ENCODE results near the gene UST. TPM values are rescaled to one million over a fixed set of nuclear protein-coding genes. Genes with fewer than 3 reads are reported as not detected.
"Not testable (repeated sequence)": the region's sequence is repeated elsewhere in the genome, so short reads cannot be mapped to it uniquely, and the experiment has no call there.

Gene UST
- total RNA-seq, 1 donor from 2014 or later, result 3.0 TPM

- no peak for ATAC-seq
Observed at GRCh38 chr6:148906386-148906785, 159.6 kb downstream of the UST start.

GRCh38 chr6:148907573-148907972, 160.7 kb downstream of the UST start:
- no peak for ATAC-seq

GRCh38 chr6:148912252-148912651, 165.4 kb downstream of the UST start:
- ATAC-seq, result no peak

- no peak for ATAC-seq
Observed at GRCh38 chr6:148915810-148916209, 169.0 kb downstream of the UST start.

GRCh38 chr6:148916485-148916884, 169.7 kb downstream of the UST start:
- not testable (repeated sequence) for ATAC-seq

- ATAC-seq, result no peak
Observed at GRCh38 chr6:148924226-148925012, 177.6 kb downstream of the UST start.

- no peak for ATAC-seq
Observed at GRCh38 chr6:148925701-148926100, 178.9 kb downstream of the UST start.

- ATAC-seq, result no peak
Observed at GRCh38 chr6:148926478-148926877, 179.6 kb downstream of the UST start.

GRCh38 chr6:148927586-148927985, 180.8 kb downstream of the UST start:
- ATAC-seq, result no peak

- ATAC-seq, result no peak
Observed at GRCh38 chr6:148928811-148929210, 182.0 kb downstream of the UST start.

GRCh38 chr6:148932208-148932607, 185.4 kb downstream of the UST start:
- ATAC-seq, result no peak

GRCh38 chr6:148932731-148933130, 185.9 kb downstream of the UST start:
- no peak for ATAC-seq

GRCh38 chr6:148934539-148934938, 187.7 kb downstream of the UST start:
- no peak for ATAC-seq

- no peak for ATAC-seq
Observed at GRCh38 chr6:148934961-148935360, 188.1 kb downstream of the UST start.

GRCh38 chr6:148935705-148936435, 189.0 kb downstream of the UST start:
- peak; percentile 68 for ATAC-seq

GRCh38 chr6:148943451-148943850, 196.6 kb downstream of the UST start:
- ATAC-seq, result no peak

- no peak for ATAC-seq
Observed at GRCh38 chr6:148944608-148945007, 197.8 kb downstream of the UST start.

- ATAC-seq, result no peak
Observed at GRCh38 chr6:148945301-148946021, 198.6 kb downstream of the UST start.

GRCh38 chr6:148947621-148948444, 201.0 kb downstream of the UST start:
- peak; percentile 87 for ATAC-seq

GRCh38 chr6:148951662-148952061, 204.8 kb downstream of the UST start:
- no peak for ATAC-seq

- ATAC-seq, result peak; percentile 52
Observed at GRCh38 chr6:148952147-148953035, 205.6 kb downstream of the UST start.
